Skeletal muscle cell (primary cell): ENCODE measurements around the gene NR1D2.

Experiments used
- DNase-seq: peaks from one replicate; pipeline ENCODE4 v3.0.0-alpha.2; 2010; ENCODE audit warnings: low read depth
- H3K4me3 ChIP-seq: 2 replicates; pipeline ENCODE4 v1.5.1; 2011; ENCODE audit warnings: low read depth, mild to moderate bottlenecking, control low read depth, low read length, moderate library complexity

NR1D2 gene

DNA sequence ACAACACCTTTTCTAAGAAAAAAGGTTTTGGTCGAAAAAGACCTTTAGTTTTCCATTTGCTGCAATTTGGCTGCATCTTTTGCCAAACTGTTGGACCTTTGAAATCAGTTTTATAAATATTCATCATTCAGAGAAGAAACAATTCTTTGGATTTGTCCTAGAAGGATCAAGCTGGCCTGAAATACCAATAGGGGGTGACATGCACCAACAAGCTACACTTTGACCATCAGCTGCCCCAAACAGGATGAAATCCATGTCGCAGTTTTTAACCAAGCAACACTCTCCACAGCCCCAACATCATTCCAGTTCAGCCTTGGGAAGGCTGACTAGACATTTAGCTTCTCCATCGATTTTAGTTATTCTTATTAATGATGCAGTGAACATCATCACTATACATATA is 18.4 kb upstream of the NR1D2 start:
- no peak for DNase-seq

DNA sequence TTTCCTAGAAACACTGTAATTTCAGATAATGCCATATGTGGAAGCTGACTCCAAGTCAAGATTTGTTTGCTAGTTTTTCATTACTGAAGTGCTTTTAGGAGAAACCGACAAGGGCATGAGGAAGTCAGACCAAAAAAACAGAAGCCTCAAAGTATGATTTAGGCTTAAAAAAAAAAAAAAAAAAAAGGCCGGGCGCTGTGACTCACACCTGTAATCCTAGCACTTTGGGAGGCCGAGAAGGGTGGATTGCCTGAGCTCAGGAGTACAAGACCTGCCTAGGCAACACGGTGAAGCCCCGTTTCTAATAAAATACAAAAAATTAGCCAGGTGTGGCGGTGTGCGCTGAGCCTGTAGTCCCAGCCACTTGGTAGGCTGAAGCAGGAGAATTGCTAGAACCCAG is 16.6 kb upstream of the NR1D2 start:
- no peak for DNase-seq
- no peak overlapping the region for H3K4me3 ChIP-seq

More for the DNA sequence above, 18.4 kb upstream of the NR1D2 start:
- H3K4me3 ChIP-seq = no peak overlapping the region

DNA sequence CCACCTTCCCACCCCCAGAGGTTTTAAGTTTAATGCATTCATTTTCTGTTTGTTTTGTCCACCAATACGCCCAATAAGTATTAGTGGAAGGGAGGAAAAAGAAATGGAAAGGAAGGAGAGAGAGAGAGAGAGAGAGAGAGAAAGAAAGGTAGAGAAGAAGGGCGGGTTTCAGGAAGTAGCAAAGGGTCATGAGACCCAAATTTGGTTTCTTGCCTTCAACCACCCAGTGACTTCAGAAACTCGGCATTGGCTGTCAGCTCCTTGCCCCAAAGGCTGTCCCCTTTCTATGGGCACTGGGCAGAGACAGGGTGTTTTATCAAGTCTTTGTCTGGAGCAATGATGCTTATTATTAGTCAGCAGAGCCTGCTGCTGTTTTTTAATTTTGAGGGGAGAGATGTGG is 13.5 kb upstream of the NR1D2 start:
- H3K4me3 ChIP-seq = no peak overlapping the region
- DNase-seq = no peak

DNA sequence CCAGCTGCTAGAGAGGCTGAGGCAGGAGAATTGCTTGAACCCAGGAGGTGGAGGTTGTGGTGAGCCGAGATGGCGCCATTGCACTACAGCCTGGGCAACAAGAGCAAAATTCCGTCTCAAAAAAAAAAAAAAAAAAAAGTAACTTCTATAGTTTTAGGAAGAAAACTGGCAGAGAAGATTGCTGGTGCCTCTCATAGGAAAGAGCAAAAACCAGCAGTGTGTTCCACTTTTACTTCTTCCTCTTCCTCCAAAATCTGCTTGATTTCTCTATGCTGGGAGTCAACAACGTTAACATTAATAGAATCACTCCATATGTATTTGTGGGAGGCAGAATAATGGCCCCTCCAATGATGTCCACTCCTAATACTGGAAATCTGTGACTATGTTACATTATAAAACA is 12.5 kb upstream of the NR1D2 start:
- DNase-seq = no peak
- no peak overlapping the region for H3K4me3 ChIP-seq

DNA sequence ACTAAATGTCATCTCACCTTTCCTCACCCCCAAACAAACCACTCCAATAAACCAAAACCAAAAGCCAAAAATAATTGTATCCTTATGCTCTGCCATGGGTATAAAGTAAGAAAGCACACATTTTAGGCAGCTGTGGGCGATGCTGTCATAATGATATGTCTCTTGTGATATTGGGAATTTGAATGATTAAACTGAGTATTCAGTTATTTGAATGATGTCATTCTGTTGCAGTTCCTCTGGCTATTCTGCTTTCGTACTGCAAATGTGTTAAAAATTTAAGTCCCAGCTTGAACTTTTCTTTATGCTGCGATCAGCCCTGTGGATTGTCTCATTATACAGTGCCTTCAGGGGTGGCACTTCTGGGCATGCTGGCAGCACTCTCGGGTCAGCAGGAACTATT is 10.8 kb upstream of the NR1D2 start:
- H3K4me3 ChIP-seq = no peak overlapping the region
- no peak for DNase-seq

DNA sequence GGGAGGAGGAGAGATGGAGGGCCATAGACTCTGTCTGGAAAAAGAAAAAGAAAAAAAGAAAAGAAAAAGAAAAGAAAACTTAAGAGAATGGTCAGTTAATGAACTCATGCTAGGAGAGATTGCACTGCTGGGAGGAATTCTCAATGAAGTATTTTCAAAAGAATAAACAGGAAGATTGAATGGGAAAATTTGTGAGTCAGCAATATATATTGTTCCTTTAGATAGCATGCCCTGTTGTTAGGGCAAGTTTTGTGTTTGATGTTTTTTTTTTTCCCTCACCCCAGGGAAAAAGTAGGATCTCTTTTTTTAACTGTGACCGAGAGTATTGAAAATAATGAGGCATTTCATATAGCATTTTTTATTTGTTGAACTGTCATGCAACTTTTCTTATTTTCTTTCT is 7.8 kb upstream of the NR1D2 start:
- DNase-seq = no peak
- H3K4me3 ChIP-seq = no peak overlapping the region

DNA sequence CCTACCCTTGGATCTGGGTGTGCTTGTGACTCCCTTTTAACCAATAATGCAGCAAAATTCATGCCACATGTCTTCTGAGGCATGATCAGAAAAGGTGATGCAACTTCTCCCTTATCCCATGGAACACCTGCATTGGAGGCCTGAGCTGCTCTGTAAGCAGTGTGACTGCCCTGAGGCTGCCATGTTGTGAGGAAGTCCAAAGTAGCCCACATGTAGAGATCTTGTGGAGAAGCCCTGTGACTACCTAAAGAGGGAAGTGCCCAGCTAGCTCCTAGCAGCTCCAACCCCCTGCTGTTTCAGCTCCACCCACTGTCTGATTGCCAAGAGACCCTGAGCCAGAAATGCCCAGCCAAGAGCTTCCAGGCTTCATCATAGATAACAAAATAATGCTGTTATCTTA is 6.4 kb upstream of the NR1D2 start:
- no peak for DNase-seq
- no peak overlapping the region for H3K4me3 ChIP-seq

DNA sequence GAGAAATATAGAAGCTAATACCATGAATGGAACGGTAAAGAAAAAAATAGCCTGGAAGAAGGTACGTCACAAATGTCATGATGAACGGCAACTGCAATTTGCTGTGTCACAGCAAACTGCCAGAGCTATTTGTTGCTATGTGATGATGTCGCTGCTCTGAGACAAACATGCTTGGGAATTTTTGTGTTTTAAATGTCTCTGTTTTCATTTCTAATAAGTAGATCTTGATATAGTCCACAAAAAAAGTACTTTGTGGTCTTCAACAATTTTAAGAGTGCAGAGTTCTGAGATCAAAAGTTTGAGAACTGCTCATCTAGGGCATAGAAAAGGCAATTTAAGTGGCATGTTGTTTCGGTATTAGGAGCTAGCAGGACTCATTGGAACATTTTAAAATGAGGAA is 4.3 kb upstream of the NR1D2 start:
- no peak overlapping the region for H3K4me3 ChIP-seq
- DNase-seq = no peak

DNA sequence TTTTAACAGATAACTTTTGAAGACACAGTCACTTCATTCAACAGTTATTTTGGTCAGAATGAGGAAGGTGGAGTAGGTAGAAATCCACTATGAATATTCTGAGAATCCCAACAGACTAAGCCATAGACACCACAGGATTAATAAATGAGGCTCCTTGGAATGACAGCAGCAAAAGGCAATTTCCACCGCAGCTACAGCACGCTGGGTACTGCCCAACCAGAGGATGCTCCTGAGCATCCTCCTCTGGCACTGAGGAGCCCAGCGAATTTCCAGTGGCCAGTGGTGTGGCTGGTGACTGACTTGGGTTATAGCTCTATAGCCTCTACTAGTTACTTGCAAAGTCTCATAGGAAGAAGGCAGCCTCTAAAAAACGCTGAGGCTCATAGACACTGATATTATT is 3.6 kb upstream of the NR1D2 start:
- DNase-seq = no peak
- no peak overlapping the region for H3K4me3 ChIP-seq

DNA sequence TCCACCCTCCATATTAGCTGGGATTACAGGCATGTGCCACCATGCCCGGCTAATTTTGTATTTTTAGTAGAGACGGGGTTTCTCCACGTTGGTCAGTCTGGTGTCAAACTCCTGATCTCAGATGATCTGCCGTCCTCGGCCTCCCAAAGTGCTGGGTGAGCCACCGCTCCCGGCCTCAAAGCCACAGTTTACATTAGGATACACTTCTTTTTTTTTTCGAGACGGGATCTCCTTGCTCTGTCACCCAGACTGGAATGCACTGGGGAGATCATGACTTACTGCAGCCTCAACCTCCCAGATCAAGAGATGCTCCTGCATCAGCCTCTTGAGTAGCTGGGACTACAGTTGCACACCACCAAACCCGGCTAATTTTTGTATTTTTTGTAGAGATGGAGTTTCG is 2.5 kb upstream of the NR1D2 start:
- H3K4me3 ChIP-seq = no peak overlapping the region
- no peak for DNase-seq

DNA sequence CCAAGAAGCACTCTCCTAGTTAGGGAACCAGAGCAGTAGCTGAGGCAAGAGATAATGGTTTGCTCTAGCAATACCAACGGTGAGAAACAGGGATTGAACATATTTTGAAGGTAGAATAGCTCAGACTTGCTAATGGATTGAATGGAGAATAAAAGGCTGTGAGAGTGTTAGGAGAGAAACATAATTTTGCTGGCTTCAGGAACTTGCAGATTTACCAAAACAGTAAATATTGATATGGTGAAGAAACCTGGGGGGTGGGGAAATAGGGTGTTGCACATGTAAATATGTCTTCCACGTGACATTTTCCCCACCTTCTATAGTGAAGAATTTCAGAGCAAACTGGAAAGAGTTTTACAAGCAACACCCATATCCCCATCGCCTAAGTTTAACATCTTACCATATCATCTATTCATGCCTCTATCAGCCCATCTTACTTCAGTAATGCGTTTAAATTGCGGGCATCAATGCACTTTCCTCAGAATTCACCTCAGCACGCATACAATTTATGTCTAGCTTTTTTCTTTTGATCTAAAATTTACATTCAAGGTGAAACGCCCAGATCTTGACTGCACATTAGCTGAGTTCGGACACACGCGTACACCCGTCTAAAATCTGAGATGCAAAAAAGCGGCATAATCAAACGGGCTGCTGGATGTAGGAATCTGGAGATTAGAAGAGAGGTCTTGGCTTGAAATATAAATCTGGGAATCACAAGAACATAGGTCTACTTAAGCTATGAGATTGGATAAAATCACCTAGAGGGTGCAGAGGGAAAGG is 891 bp upstream of the NR1D2 start:
- no peak for DNase-seq
- peak overlapping the region; percentile 78 for H3K4me3 ChIP-seq

DNA sequence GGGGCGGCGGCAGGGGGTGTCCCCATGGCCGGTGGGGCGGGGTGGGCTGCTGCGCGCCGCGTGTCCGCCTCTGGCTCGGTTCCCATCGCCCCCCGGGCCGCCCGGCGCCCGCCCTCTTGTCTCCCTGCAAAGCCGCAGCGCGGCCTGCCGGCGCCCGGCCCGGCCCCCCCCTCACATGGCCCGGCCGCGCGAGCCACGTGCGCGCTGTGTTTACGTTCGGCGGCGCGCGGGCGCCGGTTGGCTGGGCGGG is 502 bp downstream of the NR1D2 start:
- H3K4me3 ChIP-seq = peak overlapping the region; percentile 78
- no peak for DNase-seq

DNA sequence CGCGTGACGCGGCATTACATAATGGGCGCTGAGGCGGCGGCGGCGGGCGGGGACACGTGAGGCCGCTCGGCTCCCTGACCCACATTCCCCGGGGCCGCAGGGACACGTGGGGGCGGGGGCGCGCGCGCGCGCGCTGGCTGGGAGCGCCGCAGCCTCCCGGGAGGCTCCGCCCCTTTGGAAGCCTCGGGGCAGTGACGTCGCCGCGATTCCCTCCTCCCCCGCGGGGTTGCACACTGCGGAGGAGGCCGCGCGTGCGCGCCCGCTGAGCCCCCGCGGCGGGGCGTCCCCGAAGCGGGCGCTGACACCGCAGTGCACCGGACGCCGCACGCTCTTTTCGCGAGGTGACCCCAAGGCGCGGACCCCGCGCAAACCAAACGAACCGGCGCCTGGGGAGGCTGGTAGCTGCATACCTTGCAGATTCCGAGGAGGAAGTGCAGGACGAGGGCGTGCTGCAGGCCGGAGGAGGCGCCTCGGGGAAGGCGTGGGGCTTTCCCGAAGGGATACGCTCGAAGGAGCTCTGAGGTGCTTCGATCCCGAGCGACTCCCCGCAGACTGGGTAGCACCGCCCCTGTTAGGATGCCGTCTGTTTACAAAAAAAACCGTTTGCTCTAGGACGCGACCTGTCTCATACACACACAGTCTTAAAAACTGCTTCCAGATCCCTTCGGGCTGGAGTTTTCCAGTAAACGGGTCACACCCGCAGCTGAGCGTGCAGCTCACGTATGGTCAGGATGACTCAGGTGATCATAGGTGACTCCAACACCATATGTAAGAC is 1.0 kb downstream of the NR1D2 start:
- peak; percentile 87 for DNase-seq
- peak overlapping the region; percentile 78 for H3K4me3 ChIP-seq

DNA sequence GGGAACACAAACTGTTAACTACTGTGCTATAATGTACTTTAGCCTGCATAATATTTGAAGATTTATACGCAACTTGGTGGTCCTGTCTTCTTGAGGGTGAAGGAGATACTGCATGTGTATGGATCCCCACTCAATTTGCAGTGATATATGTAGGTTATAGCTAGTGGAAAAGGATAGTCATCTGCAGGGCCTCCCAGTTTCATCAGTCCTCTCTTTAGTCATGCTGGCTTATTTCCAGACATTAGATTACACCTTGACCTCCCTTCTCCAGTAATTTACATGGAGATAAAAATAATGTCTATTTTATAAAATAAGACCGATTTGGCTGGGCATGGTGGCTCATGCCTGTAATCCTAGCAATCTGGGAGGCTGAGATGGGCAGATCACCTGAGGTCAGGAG is 3.7 kb downstream of the NR1D2 start:
- H3K4me3 ChIP-seq = no peak overlapping the region
- DNase-seq = no peak

DNA sequence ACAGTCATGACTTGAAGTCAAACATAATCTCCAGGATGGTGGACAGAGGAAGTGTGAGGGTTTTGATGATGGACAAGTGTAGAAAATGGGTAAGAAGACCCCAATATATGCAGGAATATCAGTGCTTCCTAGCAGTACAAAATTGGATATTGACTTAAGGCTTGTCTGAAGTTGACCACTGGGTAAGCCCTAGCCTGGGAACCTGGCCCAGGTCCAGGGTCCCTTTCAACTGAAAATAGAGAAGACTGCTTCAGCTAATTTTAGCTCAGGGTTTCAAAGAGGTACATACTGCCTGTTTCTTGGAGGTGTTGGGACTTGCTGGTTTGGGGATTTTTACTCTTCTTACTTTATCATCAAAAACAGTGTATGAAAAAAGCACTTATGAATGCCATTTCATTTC is 4.7 kb downstream of the NR1D2 start:
- H3K4me3 ChIP-seq = no peak overlapping the region
- no peak for DNase-seq

DNA sequence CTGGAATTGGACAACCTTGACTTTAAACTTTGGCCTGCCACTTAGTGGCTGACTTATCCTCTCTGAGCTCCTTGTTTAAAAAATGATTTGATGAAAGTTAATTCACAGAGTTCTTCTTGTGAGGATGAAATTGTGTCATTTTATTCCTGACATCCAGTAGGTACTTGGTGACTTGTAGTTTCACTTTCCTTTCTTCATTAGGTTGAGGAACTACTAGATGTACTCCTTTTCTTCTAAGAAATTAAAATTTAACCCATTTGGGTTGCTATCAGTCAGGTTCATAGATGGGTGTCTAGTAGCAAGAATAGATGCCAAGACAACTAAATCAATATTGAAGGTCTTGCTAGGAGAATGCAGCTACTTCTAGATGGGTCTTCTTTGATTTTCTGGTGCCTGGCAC is 5.2 kb downstream of the NR1D2 start:
- H3K4me3 ChIP-seq = no peak overlapping the region
- no peak for DNase-seq

DNA sequence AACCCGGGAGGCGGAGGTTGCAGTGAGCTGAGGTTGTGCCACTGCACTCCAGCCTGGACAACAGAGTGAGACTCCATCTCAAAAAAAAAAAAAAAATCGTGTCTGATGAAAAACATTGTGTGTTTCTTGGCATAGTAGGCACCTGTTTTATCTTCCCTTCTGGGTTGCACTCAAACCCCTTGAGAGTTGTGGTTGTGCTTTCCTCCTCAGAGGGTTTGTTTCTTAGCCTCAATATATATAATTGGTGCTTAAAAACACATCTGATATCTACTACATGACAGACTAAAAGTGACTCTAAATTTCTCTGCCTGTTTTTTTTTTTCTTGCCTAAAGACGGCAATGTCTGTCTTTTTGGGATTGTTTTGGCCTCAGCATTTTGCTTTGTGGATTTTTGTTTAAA is 7.6 kb downstream of the NR1D2 start:
- DNase-seq = no peak
- no peak overlapping the region for H3K4me3 ChIP-seq

DNA sequence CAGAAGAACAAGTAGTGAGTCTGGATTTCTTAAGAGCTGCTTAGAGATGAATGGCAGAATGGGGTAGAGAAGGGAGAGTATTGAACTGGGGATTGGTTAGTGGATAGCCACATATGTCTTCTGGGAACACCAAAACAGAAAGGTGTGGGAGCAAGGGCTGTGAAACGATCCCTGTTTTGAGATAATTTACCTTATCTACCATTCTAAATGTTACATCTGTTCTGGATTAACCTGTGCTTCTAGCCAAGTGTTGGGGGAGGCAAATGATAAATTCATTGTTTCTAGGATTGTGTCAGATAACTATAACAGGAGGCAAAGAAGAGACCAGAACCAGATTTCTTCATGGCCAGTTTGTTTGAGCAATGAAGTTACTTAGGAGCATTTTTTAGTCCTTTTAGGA is 8.4 kb downstream of the NR1D2 start:
- H3K4me3 ChIP-seq = no peak overlapping the region
- DNase-seq = no peak

DNA sequence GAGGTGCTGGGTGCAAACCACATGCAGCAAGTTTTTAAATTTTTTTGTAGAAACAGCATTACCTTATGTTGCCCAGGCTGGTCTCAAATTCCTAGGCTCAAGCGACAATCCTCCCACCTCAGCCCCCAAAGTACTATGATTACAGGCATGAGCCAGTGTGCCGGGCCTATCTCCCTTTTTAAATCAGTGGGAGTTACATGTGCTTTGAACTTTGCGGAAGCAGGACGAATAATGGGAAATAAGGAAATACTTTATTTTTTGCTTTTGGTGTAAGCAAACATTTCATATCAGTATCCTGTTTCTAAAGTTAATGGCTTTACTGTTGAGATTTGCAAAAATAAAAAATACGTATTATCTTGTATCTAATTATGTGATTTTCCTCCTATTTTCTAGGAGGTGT is 9.1 kb downstream of the NR1D2 start:
- no peak for DNase-seq
- H3K4me3 ChIP-seq = no peak overlapping the region

DNA sequence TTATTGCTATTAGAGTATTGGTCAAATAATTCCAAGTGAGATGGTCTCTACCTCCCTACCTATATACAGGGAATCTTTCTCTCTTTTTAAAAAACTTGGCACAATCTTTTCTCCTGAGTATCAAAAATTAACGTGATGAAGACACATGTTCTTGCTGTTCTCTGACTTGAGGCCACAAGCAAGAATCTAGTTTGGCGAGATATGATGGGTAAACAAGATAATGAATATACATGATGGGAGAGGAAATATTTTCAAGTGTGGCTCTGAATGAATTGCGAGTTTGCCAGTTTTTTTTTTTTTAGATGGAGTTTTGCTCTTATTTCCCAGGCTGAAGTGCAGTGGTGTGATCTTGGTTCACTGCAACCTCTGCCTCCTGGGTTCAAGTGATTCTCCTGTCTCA is 11.6 kb downstream of the NR1D2 start:
- H3K4me3 ChIP-seq = no peak overlapping the region
- DNase-seq = no peak

DNA sequence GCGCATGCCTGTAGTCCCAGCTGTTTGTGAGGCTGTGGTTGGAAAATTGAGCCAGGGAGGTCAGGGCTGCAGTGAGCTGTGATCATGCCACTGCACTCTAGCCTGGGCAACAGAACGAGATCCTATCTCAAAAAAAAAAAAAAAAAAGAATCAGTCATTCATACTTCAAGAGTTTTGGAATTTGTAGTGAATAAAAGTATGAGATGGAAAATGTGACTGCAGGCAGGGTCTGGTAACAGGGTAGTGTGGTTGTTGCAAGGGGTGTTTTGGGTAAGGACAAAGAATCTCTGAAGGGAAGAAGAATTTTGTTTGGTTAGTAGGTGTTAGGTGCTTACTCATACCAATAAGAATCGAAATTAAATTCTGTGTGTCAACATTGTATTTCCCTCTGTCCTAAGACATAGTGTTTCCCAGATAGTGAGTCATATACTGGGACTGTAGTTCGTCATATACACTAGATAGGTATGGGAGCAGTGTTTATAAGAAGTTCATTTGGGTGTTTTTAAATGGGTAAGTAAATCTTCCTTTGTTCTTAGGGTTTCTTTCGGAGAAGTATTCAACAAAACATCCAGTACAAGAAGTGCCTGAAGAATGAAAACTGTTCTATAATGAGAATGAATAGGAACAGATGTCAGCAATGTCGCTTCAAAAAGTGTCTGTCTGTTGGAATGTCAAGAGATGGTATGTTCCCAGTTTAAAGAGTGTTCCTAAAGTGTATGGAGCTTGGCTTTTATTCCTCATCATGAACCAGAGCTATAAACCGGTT is 14.2 kb downstream of the NR1D2 start:
- DNase-seq = peak; percentile 86
- H3K4me3 ChIP-seq = no peak overlapping the region
